Tibial nerve (tissue), 4 donors: ENCODE results near the gene AADAC.

ENCODE experiments used
- CTCF ChIP-seq, 5 experiments: fragments of 200-600 bp in 3 of 5; fragments of 450-650 bp in 2 of 5; sonication (generic) in 3 of 5; IDR thresholded peaks; one replicate each; pipeline ENCODE4 v1.5.1; 2016 to 2019; ENCODE audit warnings: antibody characterized with exemption in 5 of 5, mild to moderate bottlenecking in 3 of 5, moderate library complexity in 2 of 5
- EP300 ChIP-seq, 2 donors: sonication (generic); formaldehyde crosslinking; IDR thresholded peaks; one replicate each; pipeline ENCODE4 v1.6.1; 2017; ENCODE audit warnings: antibody characterized with exemption in 2 of 2, mild to moderate bottlenecking in 1 of 2

- TF ChIP-seq CTCF (IDR thresholded peaks at IDR 0.05) (no peak), EP300 (IDR thresholded peaks at IDR 0.05) (no peak)
Observed at GRCh38 chr3:151866711-151867410, 52.9 kb downstream of the AADAC start.
